ENCODE results near the gene MUC4. TPM values are rescaled to one million over a fixed set of nuclear protein-coding genes. Genes with fewer than 3 reads are reported as not detected.

The MUC4 gene
- total and polyA plus RNA-seq, 2 experiments from 2014 or later = 1.3 TPM

DNA sequence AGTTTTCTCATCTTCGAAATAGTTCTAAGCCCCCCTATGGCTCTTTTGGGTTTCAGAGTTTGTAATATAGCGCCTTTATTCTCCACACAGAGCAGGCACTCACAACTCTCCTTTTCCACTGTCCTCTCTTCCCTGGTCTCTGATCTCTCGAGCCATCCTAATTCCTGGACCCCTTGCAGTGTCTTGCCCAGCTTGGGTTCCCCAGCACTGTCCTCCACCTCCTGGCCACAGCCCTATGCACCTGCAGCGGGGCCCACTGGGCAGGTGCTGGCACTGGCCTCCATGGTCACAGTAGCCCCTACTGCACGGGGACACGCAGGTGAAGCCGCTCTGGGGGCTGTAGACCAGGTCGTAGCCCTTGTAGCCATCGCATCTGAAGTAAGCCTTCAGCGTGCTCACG is 63.1 kb downstream of the MUC4 start:
- no peak for TF ChIP-seq EZH2 (IDR thresholded peaks at IDR 0.05; ENCODE audit: low read depth, unreplicated experiment)
- TF ChIP-seq, protein P1, sequence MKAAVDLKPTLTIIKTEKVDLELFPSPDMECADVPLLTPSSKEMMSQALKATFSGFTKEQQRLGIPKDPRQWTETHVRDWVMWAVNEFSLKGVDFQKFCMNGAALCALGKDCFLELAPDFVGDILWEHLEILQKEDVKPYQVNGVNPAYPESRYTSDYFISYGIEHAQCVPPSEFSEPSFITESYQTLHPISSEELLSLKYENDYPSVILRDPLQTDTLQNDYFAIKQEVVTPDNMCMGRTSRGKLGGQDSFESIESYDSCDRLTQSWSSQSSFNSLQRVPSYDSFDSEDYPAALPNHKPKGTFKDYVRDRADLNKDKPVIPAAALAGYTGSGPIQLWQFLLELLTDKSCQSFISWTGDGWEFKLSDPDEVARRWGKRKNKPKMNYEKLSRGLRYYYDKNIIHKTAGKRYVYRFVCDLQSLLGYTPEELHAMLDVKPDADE (IDR thresholded peaks at IDR 0.05) = no peak
- Histone ChIP-seq H3K27me3 (ENCODE audit: insufficient read depth) (peaks cover 13% of the 10 kb centered on the region), H3K27ac (ENCODE audit: low read depth) (no peak overlapping the region), H3K4me3 (no peak overlapping the region), H3K79me2 (replicated peaks; ENCODE audit: insufficient read depth) (no peaks in the 10 kb centered on the region), H3K4me2 (no peak overlapping the region), H2AFZ (no peak overlapping the region), H4K20me1 (replicated peaks; ENCODE audit: insufficient read depth) (no peaks in the 10 kb centered on the region), H3K9me2 (ENCODE audit: insufficient read depth) (no peaks in the 10 kb centered on the region), H3F3A (replicated peaks; ENCODE audit: low read depth) (no peaks in the 10 kb centered on the region), H3K4me1 (ENCODE audit: insufficient read depth) (no peaks in the 10 kb centered on the region), H3K36me3 (ENCODE audit: insufficient read depth) (no peaks in the 10 kb centered on the region)
- Mint-ChIP-seq H3K4me1 (no peaks in the 10 kb centered on the region), H3K9me3 (peaks cover 8% of the 10 kb centered on the region), H3K27me3 (ENCODE audit: insufficient read depth, low read depth, poor library complexity) (peaks cover 26% of the 10 kb centered on the region), H3K36me3 (ENCODE audit: low read depth) (peaks cover 3% of the 10 kb centered on the region; the same call in 2 of the 3 replicates), H3K4me3 (0 out of 3 replicates have a peak overlapping the region, but pooled peaks have one; percentile 24), H3K27ac (no peak overlapping the region)
- DNase-seq (ENCODE audit: low spot score) (no peak), ATAC-seq (no peak)

DNA sequence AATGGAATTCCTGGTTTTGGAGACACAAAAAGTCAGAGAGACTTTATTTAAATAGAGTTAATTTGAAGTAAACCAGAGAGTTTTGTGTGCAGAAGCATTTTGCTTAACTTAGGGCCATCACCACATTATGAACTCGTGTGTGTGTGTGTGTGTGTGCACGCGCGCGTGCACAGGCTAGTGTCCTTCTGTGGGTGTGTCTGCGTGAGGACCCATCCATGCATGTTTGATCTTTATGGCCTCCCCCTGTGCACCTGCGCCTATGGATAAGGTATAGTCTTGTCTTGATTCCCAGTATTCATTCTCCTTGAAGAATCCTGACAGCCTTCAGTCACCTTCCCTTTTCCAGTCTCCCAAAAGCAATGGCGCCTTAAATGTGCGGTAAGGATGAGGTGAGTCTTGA is 65.0 kb downstream of the MUC4 start:
- peaks cover 8% of the 10 kb centered on the region for H3K9me3 Mint-ChIP-seq
- DNase-seq (ENCODE audit: low spot score) (no peak), ATAC-seq (no peak)
- H3K4me1 Mint-ChIP-seq = no peaks in the 10 kb centered on the region
- no peaks in the 10 kb centered on the region for H3F3A ChIP-seq (replicated peaks; ENCODE audit: low read depth)
- no peak overlapping the region for H3K27ac ChIP-seq (ENCODE audit: low read depth)
- no peak overlapping the region for H3K4me2 ChIP-seq
- peaks cover 22% of the 10 kb centered on the region for H3K27me3 Mint-ChIP-seq (ENCODE audit: insufficient read depth, low read depth, poor library complexity)
- H3K27me3 ChIP-seq (ENCODE audit: insufficient read depth) = peaks cover 13% of the 10 kb centered on the region
- no peak overlapping the region for H3K4me3 Mint-ChIP-seq
- H3K9me2 ChIP-seq (ENCODE audit: insufficient read depth) = no peaks in the 10 kb centered on the region
- no peaks in the 10 kb centered on the region for H3K79me2 ChIP-seq (replicated peaks; ENCODE audit: insufficient read depth)
- H3K4me3 ChIP-seq = no peak overlapping the region
- H3K4me1 ChIP-seq (ENCODE audit: insufficient read depth) = no peaks in the 10 kb centered on the region
- no peaks in the 10 kb centered on the region for H3K36me3 ChIP-seq (ENCODE audit: insufficient read depth)
- no peak overlapping the region for H2AFZ ChIP-seq
- peaks cover 3% of the 10 kb centered on the region; the same call in 2 of the 3 replicates for H3K36me3 Mint-ChIP-seq (ENCODE audit: low read depth)
- TF ChIP-seq CREB1 (CRISPR knock-in tag; IDR thresholded peaks at IDR 0.05; ENCODE audit: low read depth) = no peak
- TF ChIP-seq EZH2phosphoT487 (IDR thresholded peaks at IDR 0.05; ENCODE audit: unreplicated experiment) = no peak
- no peak for TF ChIP-seq ZNF114 (CRISPR knock-in tag; IDR thresholded peaks at IDR 0.05)
- TF ChIP-seq, protein P2, sequence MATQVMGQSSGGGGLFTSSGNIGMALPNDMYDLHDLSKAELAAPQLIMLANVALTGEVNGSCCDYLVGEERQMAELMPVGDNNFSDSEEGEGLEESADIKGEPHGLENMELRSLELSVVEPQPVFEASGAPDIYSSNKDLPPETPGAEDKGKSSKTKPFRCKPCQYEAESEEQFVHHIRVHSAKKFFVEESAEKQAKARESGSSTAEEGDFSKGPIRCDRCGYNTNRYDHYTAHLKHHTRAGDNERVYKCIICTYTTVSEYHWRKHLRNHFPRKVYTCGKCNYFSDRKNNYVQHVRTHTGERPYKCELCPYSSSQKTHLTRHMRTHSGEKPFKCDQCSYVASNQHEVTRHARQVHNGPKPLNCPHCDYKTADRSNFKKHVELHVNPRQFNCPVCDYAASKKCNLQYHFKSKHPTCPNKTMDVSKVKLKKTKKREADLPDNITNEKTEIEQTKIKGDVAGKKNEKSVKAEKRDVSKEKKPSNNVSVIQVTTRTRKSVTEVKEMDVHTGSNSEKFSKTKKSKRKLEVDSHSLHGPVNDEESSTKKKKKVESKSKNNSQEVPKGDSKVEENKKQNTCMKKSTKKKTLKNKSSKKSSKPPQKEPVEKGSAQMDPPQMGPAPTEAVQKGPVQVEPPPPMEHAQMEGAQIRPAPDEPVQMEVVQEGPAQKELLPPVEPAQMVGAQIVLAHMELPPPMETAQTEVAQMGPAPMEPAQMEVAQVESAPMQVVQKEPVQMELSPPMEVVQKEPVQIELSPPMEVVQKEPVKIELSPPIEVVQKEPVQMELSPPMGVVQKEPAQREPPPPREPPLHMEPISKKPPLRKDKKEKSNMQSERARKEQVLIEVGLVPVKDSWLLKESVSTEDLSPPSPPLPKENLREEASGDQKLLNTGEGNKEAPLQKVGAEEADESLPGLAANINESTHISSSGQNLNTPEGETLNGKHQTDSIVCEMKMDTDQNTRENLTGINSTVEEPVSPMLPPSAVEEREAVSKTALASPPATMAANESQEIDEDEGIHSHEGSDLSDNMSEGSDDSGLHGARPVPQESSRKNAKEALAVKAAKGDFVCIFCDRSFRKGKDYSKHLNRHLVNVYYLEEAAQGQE (IDR thresholded peaks at IDR 0.05; ENCODE audit: unreplicated experiment) = no peak
- no peak for TF ChIP-seq STAT1 (IDR thresholded peaks at IDR 0.05; ENCODE audit: unreplicated experiment)
- TF ChIP-seq, protein P3, sequence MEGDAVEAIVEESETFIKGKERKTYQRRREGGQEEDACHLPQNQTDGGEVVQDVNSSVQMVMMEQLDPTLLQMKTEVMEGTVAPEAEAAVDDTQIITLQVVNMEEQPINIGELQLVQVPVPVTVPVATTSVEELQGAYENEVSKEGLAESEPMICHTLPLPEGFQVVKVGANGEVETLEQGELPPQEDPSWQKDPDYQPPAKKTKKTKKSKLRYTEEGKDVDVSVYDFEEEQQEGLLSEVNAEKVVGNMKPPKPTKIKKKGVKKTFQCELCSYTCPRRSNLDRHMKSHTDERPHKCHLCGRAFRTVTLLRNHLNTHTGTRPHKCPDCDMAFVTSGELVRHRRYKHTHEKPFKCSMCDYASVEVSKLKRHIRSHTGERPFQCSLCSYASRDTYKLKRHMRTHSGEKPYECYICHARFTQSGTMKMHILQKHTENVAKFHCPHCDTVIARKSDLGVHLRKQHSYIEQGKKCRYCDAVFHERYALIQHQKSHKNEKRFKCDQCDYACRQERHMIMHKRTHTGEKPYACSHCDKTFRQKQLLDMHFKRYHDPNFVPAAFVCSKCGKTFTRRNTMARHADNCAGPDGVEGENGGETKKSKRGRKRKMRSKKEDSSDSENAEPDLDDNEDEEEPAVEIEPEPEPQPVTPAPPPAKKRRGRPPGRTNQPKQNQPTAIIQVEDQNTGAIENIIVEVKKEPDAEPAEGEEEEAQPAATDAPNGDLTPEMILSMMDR (conservative IDR thresholded peaks at IDR 0.05; ENCODE audit: low read depth in 2 of 2) = no peak
- TF ChIP-seq POLR2AphosphoS5 (IDR thresholded peaks at IDR 0.05; ENCODE audit: low read depth) = no peak
- TF ChIP-seq JUNB (IDR thresholded peaks at IDR 0.05; ENCODE audit: unreplicated experiment) = no peak
- TF ChIP-seq EZH2 (IDR thresholded peaks at IDR 0.05; ENCODE audit: low read depth, unreplicated experiment) = no peak
- TF ChIP-seq ZNF331 (CRISPR knock-in tag; IDR thresholded peaks at IDR 0.05; ENCODE audit: low read depth) = no peak
- no peak overlapping the region for H3K27ac Mint-ChIP-seq
- no peaks in the 10 kb centered on the region for H4K20me1 ChIP-seq (replicated peaks; ENCODE audit: insufficient read depth)
